ENCODE data around the gene TMEM39A. TPM values are rescaled to one million over a fixed set of nuclear protein-coding genes. Genes with fewer than 3 reads are reported as not detected.

The TMEM39A gene
- total and polyA plus RNA-seq, 2 donors (not counting 3 experiments of a cell fraction or from before 2014, with no cell fraction given): 44.6 to 56.0 TPM

DNA sequence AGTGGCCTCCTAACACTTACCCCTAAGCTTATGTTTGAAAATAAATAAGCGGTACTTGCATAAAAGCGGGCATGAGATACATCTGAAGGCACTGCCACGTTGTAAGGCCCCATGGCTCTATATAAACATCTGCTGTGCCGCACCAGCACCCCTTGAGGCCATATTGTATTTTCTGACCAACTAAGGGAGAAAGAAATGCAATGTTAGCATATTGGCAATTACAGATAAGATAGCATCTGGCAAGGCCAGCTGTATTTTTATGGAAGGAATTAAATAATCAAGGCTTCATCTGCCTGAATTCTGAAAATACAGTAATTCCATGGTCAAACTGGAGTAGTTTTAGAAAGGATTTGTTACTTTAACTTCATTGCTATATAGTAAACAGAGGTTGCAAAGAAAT, 28.7 kb downstream of the TMEM39A start:
- Histone ChIP-seq H3K4me3 (replicated peaks in 1 of 3; ENCODE audit: insufficient read depth in 1 of 3, low read depth in 1 of 3, low read length in 3 of 3) (no peak overlapping the region), H2AFZ (ENCODE audit: low read depth, low read length) (no peak overlapping the region), H4K20me1 (replicated peaks; ENCODE audit: control insufficient read depth, extremely low read depth, insufficient read depth, low read length) (no peaks in the 10 kb centered on the region), H3K4me2 (ENCODE audit: insufficient read depth, low read length) (no peak overlapping the region), H3K9ac (replicated peaks; ENCODE audit: extremely low read depth, insufficient read depth, low read length) (no peak overlapping the region), H3K4me1 (ENCODE audit: control insufficient read depth, extremely low read depth, insufficient read depth, low read length) (peaks cover 16% of the 10 kb centered on the region), H3K36me3 (ENCODE audit: control insufficient read depth in 2 of 2, extremely low read depth in 1 of 2, insufficient read depth in 2 of 2, low read length in 2 of 2) (peaks cover 30 to 34% of the 10 kb centered on the region in 2 experiments), H3K27me3 (ENCODE audit: control insufficient read depth in 2 of 2, insufficient read depth in 2 of 2, low read length in 2 of 2) (no peaks in the 10 kb centered on the region), H3K27ac (ENCODE audit: insufficient read depth, low read depth, low read length) (no peak overlapping the region), H3K79me2 (ENCODE audit: control insufficient read depth, insufficient read depth, low read length) (no peaks in the 10 kb centered on the region), H3K9me3 (replicated peaks; ENCODE audit: control insufficient read depth, insufficient read depth, low read length) (no peaks in the 10 kb centered on the region), H3K9me1 (replicated peaks; ENCODE audit: control insufficient read depth, extremely low read depth, insufficient read depth, low read length) (no peaks in the 10 kb centered on the region)
- dilution Hi-C loops (cut with MboI; ENCODE audit: extremely low pct_ligation_motif_present, low sequenced_read_pairs): no loop called here
- POLR2A ChIA-PET: no interaction called here
- FAIRE-seq: no peak
- no peak for DNase-seq (ENCODE audit: low read depth, low spot score)
- no TSS peak for BruUV-seq (replicated peaks)
- no peak for TF ChIP-seq POLR2A (IDR thresholded peaks at IDR 0.05; ENCODE audit: low read depth, low read length)
- no peak for TF ChIP-seq MYC (IDR thresholded peaks at IDR 0.05; ENCODE audit: low read depth, low read length)
- no peak for TF ChIP-seq JUN (IDR thresholded peaks at IDR 0.05; ENCODE audit: borderline replicate concordance, insufficient read depth, insufficient read length, low read depth)
- TF ChIP-seq GATA2 (IDR thresholded peaks at IDR 0.05; ENCODE audit: insufficient read depth, insufficient read length, low read depth, low read length): no peak
- TF ChIP-seq POLR2AphosphoS5 (IDR thresholded peaks at IDR 0.05; ENCODE audit: insufficient read depth, low read depth, low read length): no peak
- TF ChIP-seq, protein P1, sequence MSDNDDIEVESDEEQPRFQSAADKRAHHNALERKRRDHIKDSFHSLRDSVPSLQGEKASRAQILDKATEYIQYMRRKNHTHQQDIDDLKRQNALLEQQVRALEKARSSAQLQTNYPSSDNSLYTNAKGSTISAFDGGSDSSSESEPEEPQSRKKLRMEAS (IDR thresholded peaks at IDR 0.05; ENCODE audit: insufficient read depth, insufficient read length): no peak
- TF ChIP-seq, protein P2, sequence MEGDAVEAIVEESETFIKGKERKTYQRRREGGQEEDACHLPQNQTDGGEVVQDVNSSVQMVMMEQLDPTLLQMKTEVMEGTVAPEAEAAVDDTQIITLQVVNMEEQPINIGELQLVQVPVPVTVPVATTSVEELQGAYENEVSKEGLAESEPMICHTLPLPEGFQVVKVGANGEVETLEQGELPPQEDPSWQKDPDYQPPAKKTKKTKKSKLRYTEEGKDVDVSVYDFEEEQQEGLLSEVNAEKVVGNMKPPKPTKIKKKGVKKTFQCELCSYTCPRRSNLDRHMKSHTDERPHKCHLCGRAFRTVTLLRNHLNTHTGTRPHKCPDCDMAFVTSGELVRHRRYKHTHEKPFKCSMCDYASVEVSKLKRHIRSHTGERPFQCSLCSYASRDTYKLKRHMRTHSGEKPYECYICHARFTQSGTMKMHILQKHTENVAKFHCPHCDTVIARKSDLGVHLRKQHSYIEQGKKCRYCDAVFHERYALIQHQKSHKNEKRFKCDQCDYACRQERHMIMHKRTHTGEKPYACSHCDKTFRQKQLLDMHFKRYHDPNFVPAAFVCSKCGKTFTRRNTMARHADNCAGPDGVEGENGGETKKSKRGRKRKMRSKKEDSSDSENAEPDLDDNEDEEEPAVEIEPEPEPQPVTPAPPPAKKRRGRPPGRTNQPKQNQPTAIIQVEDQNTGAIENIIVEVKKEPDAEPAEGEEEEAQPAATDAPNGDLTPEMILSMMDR (IDR thresholded peaks at IDR 0.05; ENCODE audit: extremely low read depth in 1 of 2, insufficient read depth in 1 of 2, low read depth in 1 of 2, low read length in 2 of 2): no peak
- no peak for TF ChIP-seq EZH2 (IDR thresholded peaks at IDR 0.05; ENCODE audit: borderline replicate concordance, low read depth, low read length, severe bottlenecking)
- no peak for TF ChIP-seq FOS (IDR thresholded peaks at IDR 0.05; ENCODE audit: borderline replicate concordance, insufficient read depth, low read length)
- CTCF ChIA-PET: interaction anchor here (1.5 kb wide), 1 partner anchor 9 kb away, joined by 3 read pairs; no protein-coding TSS in a partner anchor
- intact Hi-C loops (cut with micrococcal nuclease): loop anchor here (5.0 kb wide), 1 partner anchor 248 kb away; no protein-coding TSS in a partner anchor

All from endothelial cell of umbilical vein (primary cell).